Measurements from ENCODE around the gene EEF1G. TPM values are rescaled to one million over a fixed set of nuclear protein-coding genes. Genes with fewer than 3 reads are reported as not detected.
"Not testable (repeated sequence)": the region's sequence is repeated elsewhere in the genome, so short reads cannot be mapped to it uniquely, and the experiment has no call there.

Gene EEF1G
- total RNA-seq, 2 donors from 2014 or later, result 1,954 to 1,984 TPM

DNA sequence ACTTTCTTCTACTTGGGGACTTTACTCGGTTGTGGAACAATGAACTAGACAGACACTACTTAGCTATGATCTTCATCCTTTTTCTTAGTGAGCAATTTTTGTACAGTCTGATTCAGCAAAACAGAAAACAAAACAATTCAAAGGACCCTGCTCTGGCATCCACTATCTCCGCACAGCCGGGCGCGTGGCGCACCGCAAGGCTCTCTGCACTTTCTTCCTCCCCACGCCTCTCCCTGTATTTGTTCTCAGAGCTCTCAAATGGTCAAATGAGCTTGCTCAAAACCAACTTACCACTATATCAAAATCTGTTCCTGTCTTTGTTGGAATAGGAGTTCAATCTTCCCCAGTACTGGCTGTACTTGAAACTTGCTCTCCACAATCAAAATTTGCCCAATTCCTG, 7.4 kb downstream of the EEF1G start:
- no peak for ATAC-seq
- no peaks in the 10 kb centered on the region for H3K9me3 ChIP-seq (ENCODE audit: control insufficient read depth, low read length, poor library complexity, severe bottlenecking)
- peaks cover 35% of the 10 kb centered on the region for H3K4me1 Mint-ChIP-seq
- H3K27me3 Mint-ChIP-seq, result no peaks in the 10 kb centered on the region
- peaks cover 18% of the 10 kb centered on the region for H3K36me3 Mint-ChIP-seq (ENCODE audit: low read depth)
- H3K4me3 Mint-ChIP-seq, result no peak overlapping the region
- no peak for DNase-seq
- peak overlapping the region; percentile 90 for H3K27ac Mint-ChIP-seq

GRCh38 chr11:62565100-62565802, 8.4 kb downstream of the EEF1G start:
- H3K4me3 Mint-ChIP-seq, result no peak overlapping the region
- DNase-seq (no peak), ATAC-seq (no peak)
- peak overlapping the region; percentile 90 for H3K27ac Mint-ChIP-seq
- H3K4me1 Mint-ChIP-seq, result peaks cover 30% of the 10 kb centered on the region
- no peaks in the 10 kb centered on the region for H3K9me3 ChIP-seq (ENCODE audit: control insufficient read depth, low read length, poor library complexity, severe bottlenecking)
- peaks cover 12% of the 10 kb centered on the region for H3K36me3 Mint-ChIP-seq (ENCODE audit: low read depth)
- no peaks in the 10 kb centered on the region for H3K27me3 Mint-ChIP-seq

GRCh38 chr11:62561677-62562230, 11.9 kb downstream of the EEF1G start:
- H3K4me3 Mint-ChIP-seq; H3K9me3 ChIP-seq (ENCODE audit: control insufficient read depth, low read length, poor library complexity, severe bottlenecking); ATAC-seq; DNase-seq; H3K27ac Mint-ChIP-seq; H3K36me3 Mint-ChIP-seq (ENCODE audit: low read depth); H3K27me3 Mint-ChIP-seq: not testable (repeated sequence)
- peaks cover 39% of the 10 kb centered on the region for H3K4me1 Mint-ChIP-seq

GRCh38 chr11:62560566-62561103, 13.1 kb downstream of the EEF1G start:
- peaks cover 3% of the 10 kb centered on the region for H3K36me3 Mint-ChIP-seq (ENCODE audit: low read depth)
- H3K9me3 ChIP-seq (ENCODE audit: control insufficient read depth, low read length, poor library complexity, severe bottlenecking), result no peaks in the 10 kb centered on the region
- peaks cover 40% of the 10 kb centered on the region for H3K4me1 Mint-ChIP-seq
- DNase-seq (peak; percentile 60 to 78 (median 72)), ATAC-seq (peak; percentile 22)
- H3K4me3 Mint-ChIP-seq, result no peak overlapping the region
- H3K27ac Mint-ChIP-seq, result peak overlapping the region; percentile 100
- H3K27me3 Mint-ChIP-seq, result no peaks in the 10 kb centered on the region

DNA sequence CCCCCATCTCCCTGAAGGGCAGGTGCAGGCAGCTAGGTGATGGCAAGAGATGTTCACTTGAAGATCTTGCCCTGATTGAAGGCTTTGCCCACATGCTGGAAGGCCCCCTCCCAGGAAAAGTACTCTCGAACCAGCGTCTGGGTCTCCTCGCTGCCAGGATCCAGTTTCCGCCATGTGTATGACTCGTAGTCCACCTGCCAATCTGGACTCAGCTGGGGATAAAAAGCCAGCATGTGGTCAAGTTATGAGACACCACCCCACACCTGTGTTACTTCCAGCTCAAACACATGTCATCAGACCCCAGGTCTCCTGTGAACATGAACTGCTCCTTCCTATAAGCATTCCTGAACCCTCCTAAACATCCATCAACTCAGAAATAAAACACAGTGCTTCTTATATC, 14.1 kb downstream of the EEF1G start:
- H3K27me3 Mint-ChIP-seq; H3K36me3 Mint-ChIP-seq (ENCODE audit: low read depth); ATAC-seq; DNase-seq; H3K9me3 ChIP-seq (ENCODE audit: control insufficient read depth, low read length, poor library complexity, severe bottlenecking): not testable (repeated sequence)
- Mint-ChIP-seq H3K4me3 (peak overlapping the region; percentile 67), H3K4me1 (peaks cover 45% of the 10 kb centered on the region), H3K27ac (peak overlapping the region; percentile 100)

DNA sequence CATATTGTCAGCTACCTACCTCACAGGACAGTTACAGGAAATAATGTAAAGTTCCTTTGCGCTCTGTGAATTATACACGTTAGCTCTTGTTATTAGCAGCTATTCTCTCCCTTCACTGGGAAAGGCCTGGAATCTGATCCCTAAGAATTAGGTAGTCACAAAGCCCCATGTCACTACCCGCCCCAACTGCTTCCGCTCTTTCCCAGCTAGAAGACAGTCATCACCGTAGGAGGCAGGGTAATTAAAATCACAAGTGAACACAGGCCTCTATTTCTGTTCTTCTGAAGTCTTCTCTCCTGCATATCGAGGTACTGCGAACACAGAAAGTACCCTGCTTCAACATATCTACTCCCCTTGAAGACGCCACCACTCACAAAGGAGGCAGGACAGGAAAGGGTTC, 14.5 kb downstream of the EEF1G start:
- Mint-ChIP-seq H3K36me3 (ENCODE audit: low read depth) (peaks cover 3% of the 10 kb centered on the region), H3K4me3 (peak overlapping the region; percentile 67), H3K27me3 (no peaks in the 10 kb centered on the region), H3K27ac (peak overlapping the region; percentile 100), H3K4me1 (peaks cover 49% of the 10 kb centered on the region)
- no peaks in the 10 kb centered on the region for H3K9me3 ChIP-seq (ENCODE audit: control insufficient read depth, low read length, poor library complexity, severe bottlenecking)
- no peak for ATAC-seq
- no peak for DNase-seq

DNA sequence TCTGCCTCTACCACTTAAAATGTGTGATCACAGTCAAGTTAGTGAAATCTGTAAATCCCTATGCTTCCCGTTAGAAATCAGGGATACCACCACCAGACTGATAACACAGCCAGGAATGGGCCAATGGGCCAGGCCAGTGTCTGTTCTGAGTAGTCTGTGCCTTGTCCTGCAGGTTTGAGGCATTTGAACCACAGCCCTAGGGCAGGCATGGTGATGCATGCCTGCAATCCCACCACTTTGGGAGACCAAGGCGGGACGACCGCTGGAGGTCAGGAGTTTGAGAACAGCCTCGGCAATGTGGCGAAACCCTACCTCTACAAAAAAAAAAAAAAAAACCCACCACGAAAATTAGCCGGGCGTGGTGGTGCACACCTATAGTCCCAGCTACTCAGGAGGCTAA, 15.0 kb downstream of the EEF1G start:
- no peak for DNase-seq
- Mint-ChIP-seq H3K27ac (peak overlapping the region; percentile 100), H3K4me1 (peaks cover 55% of the 10 kb centered on the region), H3K27me3 (no peaks in the 10 kb centered on the region), H3K4me3 (no peak overlapping the region), H3K36me3 (ENCODE audit: low read depth) (peaks cover 3% of the 10 kb centered on the region)
- H3K9me3 ChIP-seq (ENCODE audit: control insufficient read depth, low read length, poor library complexity, severe bottlenecking), result no peaks in the 10 kb centered on the region
- no peak for ATAC-seq

DNA sequence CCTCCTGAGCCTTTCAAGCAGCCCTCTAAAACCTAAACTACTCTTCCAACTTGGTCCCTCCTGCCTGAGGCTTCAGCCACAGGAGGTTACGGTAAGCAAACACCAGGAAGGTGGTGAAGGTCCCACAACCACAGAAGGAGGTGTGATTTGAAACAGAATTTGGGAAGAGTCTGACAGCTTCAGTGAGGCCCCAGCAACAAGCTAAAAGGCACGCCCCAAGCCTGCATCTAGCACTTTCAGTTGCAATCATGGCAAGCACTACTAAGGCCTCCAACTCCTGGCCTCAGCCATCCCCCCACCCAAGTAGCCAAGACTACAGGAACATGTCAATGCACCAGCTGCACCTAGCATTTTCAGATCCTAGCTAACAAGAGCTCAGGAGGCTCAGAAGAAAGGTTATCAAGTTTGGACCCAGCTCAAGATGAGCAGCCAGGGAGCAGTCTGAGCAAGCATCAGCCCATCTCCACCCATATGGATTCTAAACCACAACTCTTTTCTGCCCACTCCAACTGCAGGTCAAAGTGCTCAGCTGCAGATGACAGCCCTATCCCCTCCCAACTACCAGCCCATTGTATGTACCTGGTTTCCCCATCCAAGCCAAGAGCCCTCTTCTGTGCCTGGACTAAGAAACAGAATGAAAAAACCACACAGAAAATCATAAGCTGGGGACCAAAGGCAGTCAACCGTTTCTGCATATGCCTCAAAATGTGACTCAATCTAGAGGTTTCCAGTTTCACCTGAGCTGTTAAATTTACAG, 16.6 kb downstream of the EEF1G start:
- H3K27me3 Mint-ChIP-seq, result no peaks in the 10 kb centered on the region
- H3K9me3 ChIP-seq (ENCODE audit: control insufficient read depth, low read length, poor library complexity, severe bottlenecking), result no peaks in the 10 kb centered on the region
- ATAC-seq (peak; percentile 1), DNase-seq (no peak)
- peaks cover 69% of the 10 kb centered on the region for H3K4me1 Mint-ChIP-seq
- peak overlapping the region; percentile 100 for H3K27ac Mint-ChIP-seq
- peaks cover under 1% of the 10 kb centered on the region for H3K36me3 Mint-ChIP-seq (ENCODE audit: low read depth)
- peak overlapping the region; percentile 93 for H3K4me3 Mint-ChIP-seq

- no peaks in the 10 kb centered on the region for H3K36me3 Mint-ChIP-seq (ENCODE audit: low read depth)
- H3K27me3 Mint-ChIP-seq, result no peaks in the 10 kb centered on the region
- peak overlapping the region; percentile 100 for H3K27ac Mint-ChIP-seq
- DNase-seq (peak; percentile 59 to 76 (median 73)), ATAC-seq (peak; percentile 57)
- H3K9me3 ChIP-seq (ENCODE audit: control insufficient read depth, low read length, poor library complexity, severe bottlenecking), result no peaks in the 10 kb centered on the region
- H3K4me1 Mint-ChIP-seq, result peaks cover 74% of the 10 kb centered on the region
- H3K4me3 Mint-ChIP-seq, result peak overlapping the region; percentile 93
Observed at GRCh38 chr11:62556108-62556874, 17.4 kb downstream of the EEF1G start.

DNA sequence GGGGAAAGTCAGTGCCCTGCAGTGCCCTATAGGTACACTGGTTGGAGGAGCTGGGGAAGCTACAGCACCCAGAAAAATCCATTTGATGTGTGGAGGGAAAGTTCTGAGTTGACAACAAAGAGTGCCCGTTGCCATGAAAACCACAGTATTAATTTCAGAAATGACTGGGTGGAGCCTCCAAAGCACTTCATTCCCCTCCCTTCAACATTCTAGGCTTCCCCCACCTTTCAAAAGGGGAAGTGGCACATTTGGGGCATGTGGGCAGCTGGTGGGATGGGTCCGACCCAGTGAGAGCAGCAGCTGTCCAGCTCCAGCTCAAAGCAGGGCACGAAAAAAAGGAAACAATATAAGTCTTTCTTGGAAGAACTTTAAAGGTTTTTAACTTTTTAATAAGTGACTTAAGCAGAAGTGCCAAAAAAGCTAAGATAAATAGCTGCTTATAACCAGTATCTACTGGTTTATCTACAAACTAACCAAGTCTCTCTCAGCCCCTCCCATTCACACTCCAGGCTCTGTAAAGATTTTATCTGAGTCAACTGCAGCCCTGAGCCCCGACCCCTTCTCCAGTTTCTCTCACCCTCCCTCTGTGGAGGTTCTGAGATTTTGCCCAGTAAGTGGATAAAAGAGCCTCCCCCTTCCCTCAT, 18.1 kb downstream of the EEF1G start:
- DNase-seq (peak; percentile 46 to 64 (median 61)), ATAC-seq (peak; percentile 60)
- Mint-ChIP-seq H3K27ac (peak overlapping the region; percentile 100), H3K36me3 (ENCODE audit: low read depth) (no peaks in the 10 kb centered on the region), H3K4me1 (peaks cover 76% of the 10 kb centered on the region), H3K27me3 (no peaks in the 10 kb centered on the region), H3K4me3 (peak overlapping the region; percentile 93)
- H3K9me3 ChIP-seq (ENCODE audit: control insufficient read depth, low read length, poor library complexity, severe bottlenecking), result no peaks in the 10 kb centered on the region

DNA sequence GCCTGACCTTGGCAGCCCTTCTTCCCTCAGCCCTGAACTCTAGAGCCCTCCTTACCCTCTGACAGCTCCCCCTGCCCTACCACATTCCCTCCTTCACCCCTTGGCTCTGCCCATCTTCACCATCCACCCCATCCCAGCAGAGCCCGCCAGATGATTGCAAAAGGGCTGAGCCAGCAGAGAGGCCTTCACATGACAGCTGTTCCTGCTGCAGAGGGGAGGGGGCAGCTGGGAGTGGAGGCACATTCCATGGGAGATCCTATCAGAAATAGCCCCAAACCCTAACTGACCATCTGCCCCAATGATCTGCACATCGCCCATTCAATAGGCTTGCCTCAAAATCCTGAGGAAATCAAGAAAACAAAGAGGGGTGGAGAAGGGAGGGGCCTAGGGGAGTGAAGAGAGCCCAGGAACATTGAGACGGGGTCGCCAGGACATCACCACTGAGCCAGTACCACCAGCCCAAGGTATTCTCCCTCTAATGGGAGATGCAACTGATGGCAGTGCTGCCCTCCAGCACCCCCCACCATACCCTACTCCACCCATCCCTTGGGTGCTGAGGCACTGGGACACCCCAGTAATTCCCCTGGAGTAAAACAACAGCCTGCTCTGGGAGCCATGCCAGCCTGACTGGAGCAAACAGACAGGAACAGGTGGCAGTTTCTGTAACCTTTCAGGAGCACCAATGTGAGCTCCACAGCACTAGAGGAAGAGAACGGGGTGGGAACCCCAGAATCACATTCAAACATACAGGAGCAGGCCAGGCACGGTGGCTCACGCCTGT, 19.1 kb downstream of the EEF1G start:
- H3K9me3 ChIP-seq (ENCODE audit: control insufficient read depth, low read length, poor library complexity, severe bottlenecking), result no peaks in the 10 kb centered on the region
- no peak for DNase-seq
- H3K36me3 Mint-ChIP-seq (ENCODE audit: low read depth), result no peaks in the 10 kb centered on the region
- peak overlapping the region; percentile 93 for H3K4me3 Mint-ChIP-seq
- peak overlapping the region; percentile 100 for H3K27ac Mint-ChIP-seq
- no peaks in the 10 kb centered on the region for H3K27me3 Mint-ChIP-seq
- H3K4me1 Mint-ChIP-seq, result peaks cover 79% of the 10 kb centered on the region
- no peak for ATAC-seq

- H3K4me1 Mint-ChIP-seq, result peaks cover 73% of the 10 kb centered on the region
- H3K4me3 Mint-ChIP-seq, result peak overlapping the region; percentile 93
- no peaks in the 10 kb centered on the region for H3K36me3 Mint-ChIP-seq (ENCODE audit: low read depth)
- DNase-seq (peak in 1 of 3 donors; percentile 41), ATAC-seq (no peak)
- peak overlapping the region; percentile 100 for H3K27ac Mint-ChIP-seq
- H3K27me3 Mint-ChIP-seq, result no peaks in the 10 kb centered on the region
- no peaks in the 10 kb centered on the region for H3K9me3 ChIP-seq (ENCODE audit: control insufficient read depth, low read length, poor library complexity, severe bottlenecking)
Observed at GRCh38 chr11:62553839-62554361, 19.8 kb downstream of the EEF1G start.

Measured in T-helper 17 cell (primary cell).